ENCODE data around the gene DDX56. TPM values are rescaled to one million over a fixed set of nuclear protein-coding genes. Genes with fewer than 3 reads are reported as not detected.

The DDX56 gene
- total and polyA plus RNA-seq, 2 of the 4 experiments (the other 2 are of a cell fraction): 59.4 to 67.7 TPM

- POLR2A ChIA-PET (ENCODE audit: unreplicated experiment): no interaction called here
- H3K79me1 ChIP-seq (ENCODE audit: low read depth in 1 of 2, low read length in 2 of 2): no peaks in the 10 kb centered on the region
Measured at GRCh38 chr7:44538798-44539668, 34.7 kb downstream of the DDX56 start.

More at GRCh38 chr7:44538798-44539668, 34.7 kb downstream of the DDX56 start:
- Histone ChIP-seq H3K56ac (ENCODE audit: extremely low read depth, insufficient read depth, low read length) (no peak overlapping the region), H3K4ac (ENCODE audit: low read depth, low read length) (no peak overlapping the region), H4K8ac (ENCODE audit: low read depth in 2 of 2, low read length in 2 of 2) (no peak overlapping the region), H4K20me1 (ENCODE audit: insufficient read depth, low read length) (no peaks in the 10 kb centered on the region), H2BK5ac (ENCODE audit: low read depth, low read length, poor library complexity, severe bottlenecking) (no peak overlapping the region), H3K23ac (ENCODE audit: low read depth, low read length) (no peak overlapping the region), H3K4me1 (ENCODE audit: control insufficient read depth, insufficient read depth, low read length) (peaks cover 15% of the 10 kb centered on the region), H3K4me3 (ENCODE audit: insufficient read depth, low read depth, low read length) (no peak overlapping the region), H3K9ac (ENCODE audit: low read depth, low read length) (no peak overlapping the region), H2AFZ (replicated peaks; ENCODE audit: low read length, poor library complexity) (peak overlapping the region; percentile 44), H2BK15ac (ENCODE audit: low read depth, low read length) (no peak overlapping the region), H3K18ac (ENCODE audit: low read depth, low read length) (no peak overlapping the region), H3K36me3 (ENCODE audit: control insufficient read depth, insufficient read depth, low read length) (no peaks in the 10 kb centered on the region), H3K9me3 (ENCODE audit: control insufficient read depth, insufficient read depth, low read length) (no peaks in the 10 kb centered on the region), H3K9me1 (ENCODE audit: insufficient read depth, low read length) (peaks cover 17% of the 10 kb centered on the region), H4K91ac (ENCODE audit: insufficient read depth, low read depth, low read length) (no peak overlapping the region), H2AK9ac (replicated peaks; ENCODE audit: low read depth, low read length, poor library complexity) (no peak overlapping the region), H3K27me3 (ENCODE audit: control insufficient read depth, insufficient read depth, low read length) (no peaks in the 10 kb centered on the region), H2AK5ac (ENCODE audit: low read depth, low read length) (no peak overlapping the region), H4K5ac (ENCODE audit: low read depth, low read length) (no peak overlapping the region), H3K4me2 (ENCODE audit: low read depth, low read length) (no peak overlapping the region), H2BK120ac (ENCODE audit: low read depth, low read length) (no peak overlapping the region), H3K27ac (ENCODE audit: insufficient read depth, low read length) (no peak overlapping the region), H2BK20ac (ENCODE audit: low read depth, low read length) (no peak overlapping the region), H3K14ac (replicated peaks; ENCODE audit: low read depth, low read length) (no peak overlapping the region)
- no TSS peak for BruUV-seq (replicated peaks)
- CTCF ChIA-PET: interaction anchor here (0.7 kb wide), 1 partner anchor 9 kb away, joined by 3 read pairs; no protein-coding TSS in a partner anchor
- no peak for DNase-seq
- in situ Hi-C loops (cut with MboI; ENCODE audit: low sequenced_read_pairs): no loop called here
- intact Hi-C loops (cut with micrococcal nuclease): no loop called here
- 88% methylated on average over 14 of the region's 32 CpGs; no CpG with 5 or more reads in 1 of the 2 experiments for WGBS, 2 experiments (ENCODE audit: extremely low coverage in 2 of 2, insufficient read length in 1 of 2)
- TF ChIP-seq, protein P1, sequence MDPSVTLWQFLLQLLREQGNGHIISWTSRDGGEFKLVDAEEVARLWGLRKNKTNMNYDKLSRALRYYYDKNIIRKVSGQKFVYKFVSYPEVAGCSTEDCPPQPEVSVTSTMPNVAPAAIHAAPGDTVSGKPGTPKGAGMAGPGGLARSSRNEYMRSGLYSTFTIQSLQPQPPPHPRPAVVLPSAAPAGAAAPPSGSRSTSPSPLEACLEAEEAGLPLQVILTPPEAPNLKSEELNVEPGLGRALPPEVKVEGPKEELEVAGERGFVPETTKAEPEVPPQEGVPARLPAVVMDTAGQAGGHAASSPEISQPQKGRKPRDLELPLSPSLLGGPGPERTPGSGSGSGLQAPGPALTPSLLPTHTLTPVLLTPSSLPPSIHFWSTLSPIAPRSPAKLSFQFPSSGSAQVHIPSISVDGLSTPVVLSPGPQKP (IDR thresholded peaks at IDR 0.05; ENCODE audit: borderline replicate concordance, low read depth, low read length): no peak
- TF ChIP-seq, protein P2, sequence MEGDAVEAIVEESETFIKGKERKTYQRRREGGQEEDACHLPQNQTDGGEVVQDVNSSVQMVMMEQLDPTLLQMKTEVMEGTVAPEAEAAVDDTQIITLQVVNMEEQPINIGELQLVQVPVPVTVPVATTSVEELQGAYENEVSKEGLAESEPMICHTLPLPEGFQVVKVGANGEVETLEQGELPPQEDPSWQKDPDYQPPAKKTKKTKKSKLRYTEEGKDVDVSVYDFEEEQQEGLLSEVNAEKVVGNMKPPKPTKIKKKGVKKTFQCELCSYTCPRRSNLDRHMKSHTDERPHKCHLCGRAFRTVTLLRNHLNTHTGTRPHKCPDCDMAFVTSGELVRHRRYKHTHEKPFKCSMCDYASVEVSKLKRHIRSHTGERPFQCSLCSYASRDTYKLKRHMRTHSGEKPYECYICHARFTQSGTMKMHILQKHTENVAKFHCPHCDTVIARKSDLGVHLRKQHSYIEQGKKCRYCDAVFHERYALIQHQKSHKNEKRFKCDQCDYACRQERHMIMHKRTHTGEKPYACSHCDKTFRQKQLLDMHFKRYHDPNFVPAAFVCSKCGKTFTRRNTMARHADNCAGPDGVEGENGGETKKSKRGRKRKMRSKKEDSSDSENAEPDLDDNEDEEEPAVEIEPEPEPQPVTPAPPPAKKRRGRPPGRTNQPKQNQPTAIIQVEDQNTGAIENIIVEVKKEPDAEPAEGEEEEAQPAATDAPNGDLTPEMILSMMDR (conservative IDR thresholded peaks at IDR 0.05; ENCODE audit: low read depth, low read length): no peak
- TF ChIP-seq RCOR1 (IDR thresholded peaks at IDR 0.05; ENCODE audit: insufficient replicate concordance, low read length) (no peak), CEBPB (IDR thresholded peaks at IDR 0.05; ENCODE audit: low read depth, low read length) (no peak), BHLHE40 (IDR thresholded peaks at IDR 0.05; ENCODE audit: low read depth, low read length) (no peak), RFX5 (IDR thresholded peaks at IDR 0.05; ENCODE audit: low read depth, low read length) (no peak), USF2 (IDR thresholded peaks at IDR 0.05; ENCODE audit: low read depth, low read length) (no peak)
- no peak for ATAC-seq (ENCODE audit: low read depth)
- dilution Hi-C loops (cut with HindIII; ENCODE audit: low sequenced_read_pairs, unreplicated experiment): no loop called here
